Stimulated activated CD4-positive, alpha-beta T cell treated with anti-CD3 and anti-CD28 coated beads, Interleukin-12 subunit alpha, Interleukin-12 subunit beta, amount 100 ng/mL, for 4 hours (primary cell): Measurements from ENCODE around the gene TPRG1.

Experiments used
- DNase-seq: peaks from one replicate; pipeline ENCODE4 v3.0.0-alpha.2; 2020

TPRG1 gene

GRCh38 chr3:189167027-189167766 is 4.6 kb upstream of the TPRG1 start:
- no peak for DNase-seq

GRCh38 chr3:189168711-189169110 is 3.1 kb upstream of the TPRG1 start:
- no peak for DNase-seq

- DNase-seq: no peak
Observed at GRCh38 chr3:189169728-189170127, 2.0 kb upstream of the TPRG1 start.

GRCh38 chr3:189170559-189170958 is 1.2 kb upstream of the TPRG1 start:
- no peak for DNase-seq

GRCh38 chr3:189172668-189173419 is 1.1 kb downstream of the TPRG1 start:
- DNase-seq: no peak

- DNase-seq: no peak
Observed at GRCh38 chr3:189184566-189184965, 12.8 kb downstream of the TPRG1 start.

GRCh38 chr3:189186101-189186500 is 14.3 kb downstream of the TPRG1 start:
- DNase-seq: no peak

- DNase-seq: no peak
Observed at GRCh38 chr3:189188466-189188865, 16.7 kb downstream of the TPRG1 start.

- no peak for DNase-seq
Observed at GRCh38 chr3:189192725-189193124, 21.0 kb downstream of the TPRG1 start.

- no peak for DNase-seq
Observed at GRCh38 chr3:189195302-189195701, 23.5 kb downstream of the TPRG1 start.

GRCh38 chr3:189202106-189202505 is 30.3 kb downstream of the TPRG1 start:
- no peak for DNase-seq

- DNase-seq: no peak
Observed at GRCh38 chr3:189202583-189202982, 30.8 kb downstream of the TPRG1 start.

GRCh38 chr3:189204167-189204866 is 32.5 kb downstream of the TPRG1 start:
- no peak for DNase-seq

GRCh38 chr3:189204937-189205336 is 33.2 kb downstream of the TPRG1 start:
- DNase-seq: no peak

GRCh38 chr3:189210251-189210770 is 38.5 kb downstream of the TPRG1 start:
- DNase-seq: no peak

GRCh38 chr3:189212681-189213080 is 40.9 kb downstream of the TPRG1 start:
- DNase-seq: no peak

- DNase-seq: no peak
Observed at GRCh38 chr3:189214651-189215050, 42.9 kb downstream of the TPRG1 start.

GRCh38 chr3:189222927-189223636 is 51.3 kb downstream of the TPRG1 start:
- DNase-seq: no peak

GRCh38 chr3:189225431-189225830 is 53.7 kb downstream of the TPRG1 start:
- DNase-seq: no peak

GRCh38 chr3:189227249-189227648 is 55.5 kb downstream of the TPRG1 start:
- DNase-seq: no peak

GRCh38 chr3:189229196-189229828 is 57.5 kb downstream of the TPRG1 start:
- no peak for DNase-seq

GRCh38 chr3:189232790-189233189 is 61.0 kb downstream of the TPRG1 start:
- no peak for DNase-seq
